Tibial nerve (tissue), 4 donors: ENCODE data around the gene SLC12A9.
A peak's percentile ranks its signal among the peaks of the same experiment; 100 is the strongest.

Experiments
- CTCF ChIP-seq, 5 experiments: fragments of 200-600 bp in 3 of 5; fragments of 450-650 bp in 2 of 5; sonication (generic) in 3 of 5; IDR thresholded peaks; one replicate each; pipeline ENCODE4 v1.5.1; 2016 to 2019; ENCODE audit warnings: antibody characterized with exemption in 5 of 5, mild to moderate bottlenecking in 3 of 5, moderate library complexity in 2 of 5
- EP300 ChIP-seq, 2 donors: sonication (generic); formaldehyde crosslinking; IDR thresholded peaks; one replicate each; pipeline ENCODE4 v1.6.1; 2017; ENCODE audit warnings: antibody characterized with exemption in 2 of 2, mild to moderate bottlenecking in 1 of 2
- POLR2A ChIP-seq, 2 donors: fragments of 450-650 bp; IDR thresholded peaks; one replicate each; pipeline ENCODE4 v1.6.1; 2017; ENCODE audit warnings: antibody characterized with exemption in 2 of 2, mild to moderate bottlenecking in 2 of 2, moderate library complexity in 2 of 2

- peak; percentile 56 to 87 (median 82) for TF ChIP-seq CTCF (IDR thresholded peaks at IDR 0.05)
- no peak for TF ChIP-seq POLR2A (IDR thresholded peaks at IDR 0.05)
- no peak for TF ChIP-seq EP300 (IDR thresholded peaks at IDR 0.05)
Measured at GRCh38 chr7:100896732-100897608, 44.5 kb downstream of the SLC12A9 start.
